Panc1 (cell line): ENCODE data around the gene PARP3. TPM values are rescaled to one million over a fixed set of nuclear protein-coding genes. Genes with fewer than 3 reads are reported as not detected.

Experiments used
- ATAC-seq: fragments of 200-7000 bp; cut with Tn5 transposase; 2 replicates; pipeline ENCODE4 v1.9.1; 2020; ENCODE audit warnings: mild to moderate bottlenecking, moderate library complexity
- BruUV-seq: library from RNA; stranded (reverse); fragments of 400-500 nt; replicated peaks from 2 replicates; lab custom pipeline; 2021; lab: Mats Ljungman, UMichigan
- CTCF ChIA-PET: fragments of 300-600 bp; sonication (Branson Sonifier 250); formaldehyde crosslinking; loops from one replicate; lab custom pipeline; 2022; ENCODE audit warnings: antibody characterized with exemption; lab: Charles Lee
- POLR2A ChIA-PET: fragments of 300-600 bp; sonication (Branson Sonifier 250); formaldehyde crosslinking; loops from one replicate; lab custom pipeline; 2022; ENCODE audit warnings: antibody characterized with exemption; lab: Charles Lee
- DNase-seq: peaks from one replicate; pipeline ENCODE4 v3.0.0-alpha.2; 2010; ENCODE audit warnings: low read depth, low spot score
- H3K27ac ChIP-seq: 2 replicates; pipeline ENCODE4 v1.5.1; 2011; ENCODE audit warnings: mild to moderate bottlenecking, low read length, inconsistent platforms
- H3K27me3 ChIP-seq: fragments of 200-500 bp; sonication (Bioruptor generic); 2 replicates; pipeline ENCODE4 v1.6.0; 2014; ENCODE audit warnings: low read length, inconsistent platforms; ENCODE audit not compliant: control insufficient read depth, insufficient read depth
- H3K36me3 ChIP-seq: fragments of 200-500 bp; sonication (Bioruptor generic); 2 replicates; pipeline ENCODE4 v1.5.1; 2014; ENCODE audit warnings: inconsistent platforms, mild to moderate bottlenecking, low read length, moderate library complexity; ENCODE audit not compliant: control insufficient read depth, insufficient read depth
- H3K4me1 ChIP-seq: 2 replicates; pipeline ENCODE4 v1.5.1; 2011; ENCODE audit warnings: inconsistent platforms, mild to moderate bottlenecking, low read length, moderate library complexity; ENCODE audit not compliant: control insufficient read depth, insufficient read depth
- H3K4me3 ChIP-seq, 2 experiments: 2 replicates each; pipeline ENCODE4 v1.5.1; 2011 to 2012; ENCODE audit warnings: low read depth in 2 of 2, low read length in 2 of 2, mild to moderate bottlenecking in 2 of 2, inconsistent platforms in 1 of 2, moderate library complexity in 1 of 2
- H3K9me3 ChIP-seq: fragments of 200-500 bp; sonication (Bioruptor generic); 2 replicates; pipeline ENCODE4 v1.5.1; 2014; ENCODE audit warnings: low read depth, mild to moderate bottlenecking, inconsistent platforms, low read length, moderate library complexity; ENCODE audit not compliant: control insufficient read depth, insufficient read depth
- POLR2AphosphoS5 ChIP-seq: IDR thresholded peaks from 2 replicates; pipeline ENCODE4 v1.6.1; 2012; ENCODE audit warnings: mild to moderate bottlenecking, low read depth, low read length, moderate library complexity
- SIN3A ChIP-seq: IDR thresholded peaks from 2 replicates; pipeline ENCODE4 v1.6.1; 2012; ENCODE audit warnings: low read depth, mild to moderate bottlenecking, low read length, moderate library complexity, borderline replicate concordance; ENCODE audit not compliant: insufficient read depth
- TCF7L2 ChIP-seq: IDR thresholded peaks from 2 replicates; pipeline ENCODE4 v1.6.1; 2011; ENCODE audit warnings: mild to moderate bottlenecking, low read depth, low read length, inconsistent platforms
- in situ Hi-C: cut with HindIII; loops from 2 replicates; pipeline ENCODE4 v1.10.0; 2016; ENCODE audit warnings: low sequenced_read_pairs, low pct_unique_long_range_greater_than_20kb
- intact Hi-C: fragments of 100-400 bp; cut with micrococcal nuclease; formaldehyde crosslinking; loops from one replicate; pipeline ENCODE4 v1.10.0; 2022; ENCODE audit not compliant: unreplicated experiment
- total RNA-seq: library from RNA; stranded (reverse); gene quantifications from one replicate; pipeline ENCODE4 v1.2.1, GENCODE V29; 2021; ENCODE audit not compliant: unreplicated experiment
- TF ChIP-seq, protein P1 (sequence below): fragments of 450-650 bp; IDR thresholded peaks from 2 replicates; pipeline ENCODE4 v1.5.1; 2017; ENCODE audit warnings: mild to moderate bottlenecking
- TF ChIP-seq, protein P2 (sequence below), 2 experiments: IDR thresholded peaks; 2 replicates each; pipeline ENCODE4 v1.6.1; 2011 to 2012; ENCODE audit warnings: low read depth in 2 of 2, control low read depth in 1 of 2, low read length in 1 of 2, mild to moderate bottlenecking in 1 of 2, moderate library complexity in 1 of 2; ENCODE audit not compliant: insufficient read depth in 1 of 2

The PARP3 gene
- total RNA-seq, 1 experiment from 2014 or later = 16.1 TPM

DNA sequence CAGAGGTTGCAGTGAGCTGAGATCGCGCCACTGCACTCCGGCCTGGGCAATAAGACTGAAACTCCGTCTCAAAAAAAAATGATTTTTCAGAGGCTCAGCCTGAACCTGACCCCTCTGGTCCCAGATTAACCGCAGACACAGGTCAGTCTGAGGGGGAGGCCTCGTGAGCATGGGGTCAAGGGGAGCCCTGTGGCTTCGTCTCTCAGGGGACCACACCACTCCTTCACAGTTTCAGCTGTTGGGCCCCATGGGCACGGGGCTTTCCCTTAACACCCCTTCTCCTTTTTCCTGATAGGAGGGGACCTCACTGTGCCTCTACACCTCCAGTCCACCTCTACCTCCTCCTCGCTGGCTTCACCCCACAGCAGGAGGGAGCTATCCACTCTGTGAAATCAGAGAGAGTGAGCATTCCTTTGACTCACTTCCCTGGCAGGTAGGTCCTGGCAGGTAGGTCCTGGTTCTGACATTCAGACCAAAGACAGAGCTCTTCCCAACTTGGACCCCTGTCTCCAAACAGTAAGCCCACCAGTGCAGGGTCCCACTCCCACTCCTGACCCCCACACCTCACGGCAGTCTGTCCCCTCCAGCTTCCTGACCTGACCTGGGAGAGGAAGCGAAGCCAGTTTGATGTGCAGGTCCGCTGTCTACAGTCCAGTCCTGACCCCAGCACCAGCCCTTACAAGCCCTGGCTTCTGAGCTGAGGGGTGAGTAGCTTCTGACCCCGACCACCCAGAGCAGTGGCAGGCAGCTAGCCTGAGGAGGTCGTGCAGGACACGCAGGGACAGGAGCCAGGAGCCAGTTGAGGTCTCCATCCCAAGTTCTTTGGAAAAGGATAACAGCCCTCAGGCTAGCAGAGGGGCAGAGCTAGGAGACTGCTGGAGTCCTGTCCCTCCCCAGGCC is 9.4 kb upstream of the PARP3 start:
- H3K9me3 ChIP-seq = no peaks in the 10 kb centered on the region
- DNase-seq = no peak
- H3K4me3 ChIP-seq = no peak overlapping the region
- intact Hi-C loops = no loop called here
- no peak for ATAC-seq
- POLR2A ChIA-PET = interaction anchor here (0.5 kb wide), 1 partner anchor 393 kb away, joined by 3 read pairs; no protein-coding TSS in a partner anchor
- in situ Hi-C loops = no loop called here
- H3K36me3 ChIP-seq = no peaks in the 10 kb centered on the region
- H3K27me3 ChIP-seq = no peaks in the 10 kb centered on the region
- TF ChIP-seq POLR2AphosphoS5 (no peak), TCF7L2 (no peak), SIN3A (no peak)
- TF ChIP-seq, protein P1, sequence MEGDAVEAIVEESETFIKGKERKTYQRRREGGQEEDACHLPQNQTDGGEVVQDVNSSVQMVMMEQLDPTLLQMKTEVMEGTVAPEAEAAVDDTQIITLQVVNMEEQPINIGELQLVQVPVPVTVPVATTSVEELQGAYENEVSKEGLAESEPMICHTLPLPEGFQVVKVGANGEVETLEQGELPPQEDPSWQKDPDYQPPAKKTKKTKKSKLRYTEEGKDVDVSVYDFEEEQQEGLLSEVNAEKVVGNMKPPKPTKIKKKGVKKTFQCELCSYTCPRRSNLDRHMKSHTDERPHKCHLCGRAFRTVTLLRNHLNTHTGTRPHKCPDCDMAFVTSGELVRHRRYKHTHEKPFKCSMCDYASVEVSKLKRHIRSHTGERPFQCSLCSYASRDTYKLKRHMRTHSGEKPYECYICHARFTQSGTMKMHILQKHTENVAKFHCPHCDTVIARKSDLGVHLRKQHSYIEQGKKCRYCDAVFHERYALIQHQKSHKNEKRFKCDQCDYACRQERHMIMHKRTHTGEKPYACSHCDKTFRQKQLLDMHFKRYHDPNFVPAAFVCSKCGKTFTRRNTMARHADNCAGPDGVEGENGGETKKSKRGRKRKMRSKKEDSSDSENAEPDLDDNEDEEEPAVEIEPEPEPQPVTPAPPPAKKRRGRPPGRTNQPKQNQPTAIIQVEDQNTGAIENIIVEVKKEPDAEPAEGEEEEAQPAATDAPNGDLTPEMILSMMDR = no peak
- TF ChIP-seq, protein P2, sequence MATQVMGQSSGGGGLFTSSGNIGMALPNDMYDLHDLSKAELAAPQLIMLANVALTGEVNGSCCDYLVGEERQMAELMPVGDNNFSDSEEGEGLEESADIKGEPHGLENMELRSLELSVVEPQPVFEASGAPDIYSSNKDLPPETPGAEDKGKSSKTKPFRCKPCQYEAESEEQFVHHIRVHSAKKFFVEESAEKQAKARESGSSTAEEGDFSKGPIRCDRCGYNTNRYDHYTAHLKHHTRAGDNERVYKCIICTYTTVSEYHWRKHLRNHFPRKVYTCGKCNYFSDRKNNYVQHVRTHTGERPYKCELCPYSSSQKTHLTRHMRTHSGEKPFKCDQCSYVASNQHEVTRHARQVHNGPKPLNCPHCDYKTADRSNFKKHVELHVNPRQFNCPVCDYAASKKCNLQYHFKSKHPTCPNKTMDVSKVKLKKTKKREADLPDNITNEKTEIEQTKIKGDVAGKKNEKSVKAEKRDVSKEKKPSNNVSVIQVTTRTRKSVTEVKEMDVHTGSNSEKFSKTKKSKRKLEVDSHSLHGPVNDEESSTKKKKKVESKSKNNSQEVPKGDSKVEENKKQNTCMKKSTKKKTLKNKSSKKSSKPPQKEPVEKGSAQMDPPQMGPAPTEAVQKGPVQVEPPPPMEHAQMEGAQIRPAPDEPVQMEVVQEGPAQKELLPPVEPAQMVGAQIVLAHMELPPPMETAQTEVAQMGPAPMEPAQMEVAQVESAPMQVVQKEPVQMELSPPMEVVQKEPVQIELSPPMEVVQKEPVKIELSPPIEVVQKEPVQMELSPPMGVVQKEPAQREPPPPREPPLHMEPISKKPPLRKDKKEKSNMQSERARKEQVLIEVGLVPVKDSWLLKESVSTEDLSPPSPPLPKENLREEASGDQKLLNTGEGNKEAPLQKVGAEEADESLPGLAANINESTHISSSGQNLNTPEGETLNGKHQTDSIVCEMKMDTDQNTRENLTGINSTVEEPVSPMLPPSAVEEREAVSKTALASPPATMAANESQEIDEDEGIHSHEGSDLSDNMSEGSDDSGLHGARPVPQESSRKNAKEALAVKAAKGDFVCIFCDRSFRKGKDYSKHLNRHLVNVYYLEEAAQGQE (IDR thresholded peaks at IDR 0.05; ENCODE audit: insufficient read depth in 1 of 2, low read depth in 2 of 2, low read length in 1 of 2) = no peak
- BruUV-seq = no TSS peak
- no peak overlapping the region for H3K27ac ChIP-seq
- H3K4me1 ChIP-seq = no peaks in the 10 kb centered on the region
- CTCF ChIA-PET = interaction anchor here (0.6 kb wide), 1 partner anchor 26 kb away, joined by 3 read pairs; no protein-coding TSS in a partner anchor

DNA sequence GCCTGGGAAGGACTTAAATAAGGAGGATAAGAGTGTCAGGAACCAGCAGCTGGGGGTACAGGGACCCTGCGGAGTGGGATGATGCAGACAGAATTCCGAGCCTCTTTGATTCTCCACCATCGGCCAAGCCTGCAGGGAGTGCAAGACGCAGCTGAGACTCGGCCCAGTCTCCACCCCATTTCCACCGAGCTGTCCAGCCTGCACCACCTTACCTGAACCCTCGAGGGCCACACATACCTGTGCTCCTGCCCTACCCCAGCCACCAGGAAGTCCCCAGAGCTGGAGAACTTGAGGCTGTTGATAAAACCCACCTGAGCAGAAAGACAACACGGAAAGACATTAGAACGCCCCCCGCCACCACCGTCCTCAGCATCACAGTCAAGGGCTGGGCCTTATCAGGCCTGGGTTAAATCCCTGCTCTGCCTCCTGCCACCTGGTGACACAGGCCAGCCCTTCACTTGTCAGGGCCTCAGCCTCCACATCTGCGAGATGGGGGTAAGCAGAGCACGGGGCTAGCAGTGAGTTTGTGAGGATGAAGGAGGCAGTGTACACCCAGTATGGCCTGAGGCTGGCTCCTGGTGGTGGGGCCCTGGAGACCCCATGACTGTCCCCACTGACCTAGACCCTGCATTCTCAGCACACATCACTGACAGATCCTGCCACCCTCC is 8.6 kb upstream of the PARP3 start:
- ChIA-PET POLR2A (no interaction called here), CTCF (interaction anchor here (0.6 kb wide), 1 partner anchor 25 kb away, joined by 3 read pairs; no protein-coding TSS in a partner anchor)
- in situ Hi-C loops = no loop called here
- Histone ChIP-seq H3K4me3 (no peak overlapping the region), H3K9me3 (no peaks in the 10 kb centered on the region), H3K4me1 (no peaks in the 10 kb centered on the region), H3K36me3 (no peaks in the 10 kb centered on the region), H3K27ac (no peak overlapping the region), H3K27me3 (no peaks in the 10 kb centered on the region)
- ATAC-seq (no peak), DNase-seq (no peak)
- TF ChIP-seq TCF7L2 (no peak), SIN3A (no peak), POLR2AphosphoS5 (no peak)
- TF ChIP-seq, protein P2 (IDR thresholded peaks at IDR 0.05; ENCODE audit: insufficient read depth in 1 of 2, low read depth in 2 of 2, low read length in 1 of 2) = no peak
- TF ChIP-seq, protein P1 = no peak
- intact Hi-C loops = no loop called here
- no TSS peak for BruUV-seq
